Measurements from ENCODE around the gene ZKSCAN4.

DNA sequence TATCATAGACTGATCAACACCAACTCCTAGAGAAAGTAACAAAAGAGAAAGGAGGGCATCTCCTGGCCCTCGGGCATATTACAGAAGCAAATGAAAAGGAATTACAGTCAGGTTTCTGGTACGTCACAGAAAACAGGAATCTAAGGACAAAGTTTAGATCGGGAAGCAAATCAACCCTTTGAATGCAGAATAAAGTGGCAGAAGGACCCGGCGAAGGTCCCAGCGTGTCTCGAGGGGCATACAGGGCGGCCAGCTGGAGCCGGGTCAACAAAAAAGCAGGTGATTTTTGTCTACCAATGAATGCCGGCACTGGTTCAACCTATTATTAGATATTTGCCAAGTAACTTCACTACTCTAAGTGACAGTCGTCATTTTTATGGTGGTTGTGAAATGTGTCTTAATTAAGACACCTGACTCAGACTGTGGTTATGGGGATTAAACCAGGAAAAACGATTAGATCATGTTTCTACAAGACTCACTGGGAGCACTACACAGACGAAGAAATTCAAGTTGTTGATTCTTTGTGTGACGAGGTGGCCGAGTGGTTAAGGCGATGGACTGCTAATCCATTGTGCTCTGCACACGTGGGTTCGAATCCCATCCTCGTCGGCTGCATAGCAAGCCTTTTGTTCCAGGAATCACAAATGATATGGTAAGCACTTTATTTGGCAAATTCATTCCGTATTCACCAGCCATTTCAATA is 39.4 kb downstream of the ZKSCAN4 start:
- TF ChIP-seq POLR2AphosphoS5 (IDR thresholded peaks at IDR 0.05): no peak
- TF ChIP-seq, protein P1, sequence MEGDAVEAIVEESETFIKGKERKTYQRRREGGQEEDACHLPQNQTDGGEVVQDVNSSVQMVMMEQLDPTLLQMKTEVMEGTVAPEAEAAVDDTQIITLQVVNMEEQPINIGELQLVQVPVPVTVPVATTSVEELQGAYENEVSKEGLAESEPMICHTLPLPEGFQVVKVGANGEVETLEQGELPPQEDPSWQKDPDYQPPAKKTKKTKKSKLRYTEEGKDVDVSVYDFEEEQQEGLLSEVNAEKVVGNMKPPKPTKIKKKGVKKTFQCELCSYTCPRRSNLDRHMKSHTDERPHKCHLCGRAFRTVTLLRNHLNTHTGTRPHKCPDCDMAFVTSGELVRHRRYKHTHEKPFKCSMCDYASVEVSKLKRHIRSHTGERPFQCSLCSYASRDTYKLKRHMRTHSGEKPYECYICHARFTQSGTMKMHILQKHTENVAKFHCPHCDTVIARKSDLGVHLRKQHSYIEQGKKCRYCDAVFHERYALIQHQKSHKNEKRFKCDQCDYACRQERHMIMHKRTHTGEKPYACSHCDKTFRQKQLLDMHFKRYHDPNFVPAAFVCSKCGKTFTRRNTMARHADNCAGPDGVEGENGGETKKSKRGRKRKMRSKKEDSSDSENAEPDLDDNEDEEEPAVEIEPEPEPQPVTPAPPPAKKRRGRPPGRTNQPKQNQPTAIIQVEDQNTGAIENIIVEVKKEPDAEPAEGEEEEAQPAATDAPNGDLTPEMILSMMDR (IDR thresholded peaks at IDR 0.05): no peak
